Measurements from ENCODE around the gene ZBTB7A.
"Not testable (repeated sequence)": the region's sequence is repeated elsewhere in the genome, so short reads cannot be mapped to it uniquely, and the experiment has no call there.

The ZBTB7A gene

GRCh38 chr19:4012092-4012974 lies 54.4 kb downstream of the ZBTB7A start:
- peak overlapping the region in 1 of 2 donors; percentile 35 for H3K4me3 ChIP-seq (ENCODE audit: low read length in 2 of 2)
- peak overlapping the region; percentile 82 for H3K27ac ChIP-seq (ENCODE audit: low read length)
- peaks cover 6 to 11% of the 10 kb centered on the region in 2 donors for H3K36me3 ChIP-seq (ENCODE audit: control insufficient read depth in 2 of 2, insufficient read depth in 2 of 2, low read length in 2 of 2)
- H3K9ac ChIP-seq (ENCODE audit: low read length in 2 of 2) = peak overlapping the region in 1 of 2 donors; percentile 57
- H3K27me3 ChIP-seq (ENCODE audit: control insufficient read depth in 1 of 2, insufficient read depth in 2 of 2, low read length in 2 of 2) = no peaks in the 10 kb centered on the region
- H3K9me3 ChIP-seq (ENCODE audit: control insufficient read depth in 2 of 2, low read length in 2 of 2) = no peaks in the 10 kb centered on the region
- peaks cover 86% of the 10 kb centered on the region for H3K4me1 ChIP-seq (ENCODE audit: control insufficient read depth, insufficient read depth, low read length)

- not testable (repeated sequence) for H3K9me3 ChIP-seq (ENCODE audit: control insufficient read depth in 2 of 2, low read length in 2 of 2); H3K27me3 ChIP-seq (ENCODE audit: control insufficient read depth in 1 of 2, insufficient read depth in 2 of 2, low read length in 2 of 2)
- Histone ChIP-seq H3K36me3 (ENCODE audit: control insufficient read depth in 2 of 2, insufficient read depth in 2 of 2, low read length in 2 of 2) (peaks cover 6 to 11% of the 10 kb centered on the region in 2 donors), H3K9ac (ENCODE audit: low read length in 2 of 2) (peak overlapping the region in 1 of 2 donors; percentile 91), H3K27ac (ENCODE audit: low read length) (peak overlapping the region; percentile 82), H3K4me3 (ENCODE audit: low read length in 2 of 2) (peak overlapping the region; percentile 22 to 50), H3K4me1 (ENCODE audit: control insufficient read depth, insufficient read depth, low read length) (peaks cover 84% of the 10 kb centered on the region)
Observed at GRCh38 chr19:4011430-4011829, 55.3 kb downstream of the ZBTB7A start.

- Histone ChIP-seq H3K4me3 (ENCODE audit: low read length in 2 of 2) (peak overlapping the region; percentile 50 to 91), H3K27me3 (ENCODE audit: control insufficient read depth in 1 of 2, insufficient read depth in 2 of 2, low read length in 2 of 2) (no peaks in the 10 kb centered on the region), H3K27ac (ENCODE audit: low read length) (peak overlapping the region; percentile 82), H3K9ac (ENCODE audit: low read length in 2 of 2) (peak overlapping the region; percentile 47 to 91), H3K9me3 (ENCODE audit: control insufficient read depth in 2 of 2, low read length in 2 of 2) (no peaks in the 10 kb centered on the region), H3K4me1 (ENCODE audit: control insufficient read depth, insufficient read depth, low read length) (peaks cover 79% of the 10 kb centered on the region), H3K36me3 (ENCODE audit: control insufficient read depth in 2 of 2, insufficient read depth in 2 of 2, low read length in 2 of 2) (peaks cover 6 to 11% of the 10 kb centered on the region in 2 donors)
Observed at GRCh38 chr19:4010808-4011110, 55.9 kb downstream of the ZBTB7A start.

GRCh38 chr19:4009990-4010807 lies 56.5 kb downstream of the ZBTB7A start:
- no peaks in the 10 kb centered on the region for H3K9me3 ChIP-seq (ENCODE audit: control insufficient read depth in 2 of 2, low read length in 2 of 2)
- H3K27ac ChIP-seq (ENCODE audit: low read length) = peak overlapping the region; percentile 82
- H3K36me3 ChIP-seq (ENCODE audit: control insufficient read depth in 2 of 2, insufficient read depth in 2 of 2, low read length in 2 of 2) = peaks cover 6 to 11% of the 10 kb centered on the region in 2 donors
- no peaks in the 10 kb centered on the region for H3K27me3 ChIP-seq (ENCODE audit: control insufficient read depth in 1 of 2, insufficient read depth in 2 of 2, low read length in 2 of 2)
- H3K4me1 ChIP-seq (ENCODE audit: control insufficient read depth, insufficient read depth, low read length) = peaks cover 73% of the 10 kb centered on the region
- peak overlapping the region; percentile 58 to 91 for H3K9ac ChIP-seq (ENCODE audit: low read length in 2 of 2)
- peak overlapping the region; percentile 50 to 91 for H3K4me3 ChIP-seq (ENCODE audit: low read length in 2 of 2)

GRCh38 chr19:4007836-4008539 lies 58.7 kb downstream of the ZBTB7A start:
- H3K27ac ChIP-seq (ENCODE audit: low read length) = peak overlapping the region; percentile 82
- H3K27me3 ChIP-seq (ENCODE audit: control insufficient read depth in 1 of 2, insufficient read depth in 2 of 2, low read length in 2 of 2) = no peaks in the 10 kb centered on the region
- H3K4me3 ChIP-seq (ENCODE audit: low read length in 2 of 2) = peak overlapping the region; percentile 90 to 91
- peaks cover under 1 to 2% of the 10 kb centered on the region in 2 donors for H3K36me3 ChIP-seq (ENCODE audit: control insufficient read depth in 2 of 2, insufficient read depth in 2 of 2, low read length in 2 of 2)
- peak overlapping the region; percentile 71 to 91 for H3K9ac ChIP-seq (ENCODE audit: low read length in 2 of 2)
- H3K4me1 ChIP-seq (ENCODE audit: control insufficient read depth, insufficient read depth, low read length) = peaks cover 52% of the 10 kb centered on the region
- no peaks in the 10 kb centered on the region for H3K9me3 ChIP-seq (ENCODE audit: control insufficient read depth in 2 of 2, low read length in 2 of 2)

- H3K9me3 ChIP-seq (ENCODE audit: control insufficient read depth in 2 of 2, low read length in 2 of 2) = no peaks in the 10 kb centered on the region
- peak within 1 kb of the TSS; percentile 90 to 91 for H3K4me3 ChIP-seq (ENCODE audit: low read length in 2 of 2)
- H3K27ac ChIP-seq (ENCODE audit: low read length) = peak within 1 kb of the TSS; percentile 82
- H3K9ac ChIP-seq (ENCODE audit: low read length in 2 of 2) = peak within 1 kb of the TSS; percentile 71 to 91
- H3K27me3 ChIP-seq (ENCODE audit: control insufficient read depth in 1 of 2, insufficient read depth in 2 of 2, low read length in 2 of 2) = no peaks in the 10 kb centered on the region
- peaks cover 46% of the 10 kb centered on the region for H3K4me1 ChIP-seq (ENCODE audit: control insufficient read depth, insufficient read depth, low read length)
- peaks cover 0 to 2% of the 10 kb centered on the region in 2 donors for H3K36me3 ChIP-seq (ENCODE audit: control insufficient read depth in 2 of 2, insufficient read depth in 2 of 2, low read length in 2 of 2)
Observed at GRCh38 chr19:4007021-4007835, 59.5 kb downstream of the ZBTB7A start, which contains the start of gene PIAS4. Gene PIAS4, plus strand, starts transcription at chr19:4007736. Its CDS starts 25 bp downstream, at chr19:4007761.

GRCh38 chr19:4005436-4005835 lies 61.3 kb downstream of the ZBTB7A start:
- not testable (repeated sequence) for H3K9me3 ChIP-seq (ENCODE audit: control insufficient read depth in 2 of 2, low read length in 2 of 2); H3K9ac ChIP-seq (ENCODE audit: low read length in 2 of 2); H3K36me3 ChIP-seq (ENCODE audit: control insufficient read depth in 2 of 2, insufficient read depth in 2 of 2, low read length in 2 of 2); H3K27me3 ChIP-seq (ENCODE audit: control insufficient read depth in 1 of 2, insufficient read depth in 2 of 2, low read length in 2 of 2); H3K4me3 ChIP-seq (ENCODE audit: low read length in 2 of 2); H3K27ac ChIP-seq (ENCODE audit: low read length)
- peaks cover 30% of the 10 kb centered on the region for H3K4me1 ChIP-seq (ENCODE audit: control insufficient read depth, insufficient read depth, low read length)

- not testable (repeated sequence) for H3K27ac ChIP-seq (ENCODE audit: low read length); H3K4me3 ChIP-seq (ENCODE audit: low read length in 2 of 2); H3K36me3 ChIP-seq (ENCODE audit: control insufficient read depth in 2 of 2, insufficient read depth in 2 of 2, low read length in 2 of 2); H3K27me3 ChIP-seq (ENCODE audit: control insufficient read depth in 1 of 2, insufficient read depth in 2 of 2, low read length in 2 of 2); H3K9me3 ChIP-seq (ENCODE audit: control insufficient read depth in 2 of 2, low read length in 2 of 2); H3K9ac ChIP-seq (ENCODE audit: low read length in 2 of 2); H3K4me1 ChIP-seq (ENCODE audit: control insufficient read depth, insufficient read depth, low read length)
Observed at GRCh38 chr19:4000798-4001197, 65.9 kb downstream of the ZBTB7A start.

GRCh38 chr19:3998667-3999412 lies 67.9 kb downstream of the ZBTB7A start:
- H3K4me1 ChIP-seq (ENCODE audit: control insufficient read depth, insufficient read depth, low read length); H3K36me3 ChIP-seq (ENCODE audit: control insufficient read depth in 2 of 2, insufficient read depth in 2 of 2, low read length in 2 of 2); H3K9ac ChIP-seq (ENCODE audit: low read length in 2 of 2); H3K27ac ChIP-seq (ENCODE audit: low read length); H3K27me3 ChIP-seq (ENCODE audit: control insufficient read depth in 1 of 2, insufficient read depth in 2 of 2, low read length in 2 of 2); H3K4me3 ChIP-seq (ENCODE audit: low read length in 2 of 2); H3K9me3 ChIP-seq (ENCODE audit: control insufficient read depth in 2 of 2, low read length in 2 of 2): not testable (repeated sequence)
